ENCODE data around the gene BAAT. TPM values are rescaled to one million over a fixed set of nuclear protein-coding genes. Genes with fewer than 3 reads are reported as not detected.
A peak's percentile ranks its signal among the peaks of the same experiment; 100 is the strongest.

Gene BAAT
- total and polyA plus RNA-seq, 9 of the 15 experiments (the other 6 are each of a cell fraction or from before 2014, with no cell fraction given): 0.17 to 0.76 (median 0.32) TPM

GRCh38 chr9:101398068-101398929 lies 13.5 kb upstream of the BAAT start, which contains the start of the genes MRPL50 and ZNF189 (continued):
- TF ChIP-seq ZNF644 (tag; IDR thresholded peaks at IDR 0.05; ENCODE audit: low read depth): peak; percentile 62; the same call in 1 of the 2 replicates
- no peak for TF ChIP-seq PPARD (CRISPR knock-in tag; IDR thresholded peaks at IDR 0.05)
- no peak for TF ChIP-seq SLC30A9 (CRISPR knock-in tag; IDR thresholded peaks at IDR 0.05)
- peak; percentile 61 for TF ChIP-seq MGA (IDR thresholded peaks at IDR 0.05)
- peak; percentile 79 for TF ChIP-seq PHF8 (IDR thresholded peaks at IDR 0.05; ENCODE audit: borderline replicate concordance, low read length)
- peak; percentile 51 for TF ChIP-seq PKNOX1 (IDR thresholded peaks at IDR 0.05)
- TF ChIP-seq SMARCB1 (IDR thresholded peaks at IDR 0.05; ENCODE audit: insufficient read length, low read depth): no peak
- TF ChIP-seq DMBX1 (CRISPR knock-in tag; IDR thresholded peaks at IDR 0.05; ENCODE audit: borderline replicate concordance): no peak
- peak; percentile 98 for TF ChIP-seq POLR2A (conservative IDR thresholded peaks at IDR 0.05)
- TF ChIP-seq USF1 (CRISPR knock-in tag; IDR thresholded peaks at IDR 0.05): no peak
- no peak; the same call in 1 of the 2 replicates for TF ChIP-seq ZNF395 (CRISPR knock-in tag; IDR thresholded peaks at IDR 0.05)
- TF ChIP-seq ADNP (tag; IDR thresholded peaks at IDR 0.05): no peak

Measured in K562 (cell line).